B cell (primary cell): Measurements from ENCODE around the gene ZFR. TPM values are rescaled to one million over a fixed set of nuclear protein-coding genes. Genes with fewer than 3 reads are reported as not detected.

Source experiments
- ATAC-seq: fragments of 200-7000 bp; cut with Tn5 transposase; one replicate; pipeline ENCODE4 v1.10.0; 2021; ENCODE audit warnings: low read depth, mild to moderate bottlenecking, moderate number of reproducible peaks, moderate library complexity
- CTCF ChIA-PET: fragments of 350-600 bp; sonication (Branson Sonifier 250); formaldehyde crosslinking; loops from one replicate; lab custom pipeline; 2021; ENCODE audit warnings: antibody characterized with exemption, inconsistent platforms; lab: Charles Lee
- POLR2A ChIA-PET: fragments of 350-600 bp; sonication (Branson Sonifier 250); formaldehyde crosslinking; loops from one replicate; lab custom pipeline; 2021; ENCODE audit warnings: antibody characterized with exemption; lab: Charles Lee
- DNase-seq: peaks from one replicate; pipeline ENCODE4 v3.0.0; 2013
- H2AFZ ChIP-seq: 2 replicates; pipeline ENCODE4 v1.6.1; 2012; ENCODE audit warnings: mild to moderate bottlenecking, low read depth, low read length; ENCODE audit not compliant: insufficient read depth, poor library complexity, severe bottlenecking
- H3K27ac ChIP-seq, 2 donors: 1 replicate in 1 of 2; 2 replicates in 1 of 2; pipeline ENCODE4 v1.5.1; 2012 to 2013; ENCODE audit warnings: low read length in 2 of 2, mild to moderate bottlenecking in 2 of 2, moderate library complexity in 1 of 2
- H3K27me3 ChIP-seq, 4 experiments: fragments of 200-600 bp in 1 of 4; sonication (generic) in 1 of 4; replicated peaks in 1 of 4; 1 replicate in 2 of 4; 2 replicates in 2 of 4; pipeline versions ENCODE4 v1.6.1 to v1.7.0; 2013 to 2016; ENCODE audit warnings: low read length in 3 of 4, mild to moderate bottlenecking in 2 of 4, mixed read lengths in 1 of 4, moderate library complexity in 1 of 4; ENCODE audit not compliant: insufficient read depth in 4 of 4, control insufficient read depth in 3 of 4; ENCODE audit errors: control extremely low read depth in 1 of 4
- H3K36me3 ChIP-seq, 2 experiments: replicated peaks in 1 of 2; 1 replicate in 1 of 2; 2 replicates in 1 of 2; pipeline versions ENCODE4 v1.6.1 to v1.7.1; 2013; ENCODE audit warnings: low read length in 1 of 2; ENCODE audit not compliant: insufficient read depth in 2 of 2, control insufficient read depth in 1 of 2; ENCODE audit errors: control extremely low read depth in 1 of 2, extremely low read depth in 1 of 2
- H3K4me1 ChIP-seq, 2 donors: fragments of 200-600 bp in 1 of 2; sonication (generic) in 1 of 2; 1 replicate in 1 of 2; 2 replicates in 1 of 2; pipeline versions ENCODE4 v1.5.1 to v1.6.1; 2013 to 2017; ENCODE audit warnings: low read length in 2 of 2; ENCODE audit not compliant: control insufficient read depth in 2 of 2, insufficient read depth in 2 of 2
- H3K4me2 ChIP-seq: replicated peaks from 2 replicates; pipeline ENCODE3; 2012; ENCODE audit warnings: mild to moderate bottlenecking, low read depth, low read length; ENCODE audit not compliant: poor library complexity, severe bottlenecking
- H3K4me3 ChIP-seq, 5 experiments: fragments of 200-600 bp in 1 of 5; sonication (generic) in 1 of 5; 1 replicate in 3 of 5; 2 replicates in 2 of 5; pipeline versions ENCODE4 v1.5.1 to v1.7.0; 2011 to 2016; ENCODE audit warnings: low read length in 4 of 5, mild to moderate bottlenecking in 4 of 5, low read depth in 2 of 5, control low read depth in 1 of 5, moderate library complexity in 1 of 5; ENCODE audit not compliant: insufficient read depth in 1 of 5; ENCODE audit errors: control extremely low read depth in 1 of 5, extremely low read depth in 1 of 5
- H3K79me2 ChIP-seq: fragments of 200-600 bp; sonication (generic); one replicate; pipeline ENCODE4 v1.6.0; 2016; ENCODE audit warnings: low read length; ENCODE audit not compliant: control insufficient read depth, insufficient read depth
- H3K9ac ChIP-seq: fragments of 200-600 bp; sonication (generic); 2 replicates; pipeline ENCODE4 v1.6.1; 2017; ENCODE audit warnings: mild to moderate bottlenecking, low read length, moderate library complexity
- H3K9me3 ChIP-seq, 3 donors: one replicate each; pipeline versions ENCODE4 v1.6.1 to v1.7.1; 2013; ENCODE audit warnings: low read length in 2 of 3; ENCODE audit not compliant: control insufficient read depth in 2 of 3, insufficient read depth in 1 of 3; ENCODE audit errors: control extremely low read depth in 1 of 3
- H4K20me1 ChIP-seq: 2 replicates; pipeline ENCODE4 v1.6.0; 2012; ENCODE audit warnings: mild to moderate bottlenecking, low read length; ENCODE audit not compliant: insufficient read depth, control insufficient read depth, poor library complexity, severe bottlenecking
- H3K27ac Mint-ChIP-seq: one replicate; pipeline ENCODE4 v1.8.0; 2021; ENCODE audit warnings: mixed read lengths
- H3K27me3 Mint-ChIP-seq: one replicate; pipeline ENCODE4 v1.8.0; 2021; ENCODE audit warnings: mixed read lengths
- H3K4me1 Mint-ChIP-seq: one replicate; pipeline ENCODE4 v1.8.0; 2021; ENCODE audit warnings: mixed read lengths
- H3K4me3 Mint-ChIP-seq: one replicate; pipeline ENCODE4 v1.8.0; 2021; ENCODE audit warnings: mixed read lengths
- H3K9me3 Mint-ChIP-seq: one replicate; pipeline ENCODE4 v1.8.0; 2022; ENCODE audit warnings: mixed read lengths; ENCODE audit not compliant: insufficient read depth
- CTCF ChIP-seq: fragments of 200-600 bp; IDR thresholded peaks from one replicate; pipeline ENCODE4 v1.8.0; 2022; ENCODE audit warnings: antibody characterized with exemption, mild to moderate bottlenecking
- EZH2 ChIP-seq: IDR thresholded peaks from 2 replicates; pipeline ENCODE4 v1.6.1; 2012; ENCODE audit warnings: borderline replicate concordance, low read depth, mild to moderate bottlenecking, moderate library complexity, low read length; ENCODE audit not compliant: insufficient read depth, poor library complexity, severe bottlenecking
- WGBS: methylation state at CpG from one replicate; pipeline ENCODE4 v1.1.5; 2013; ENCODE audit warnings: missing lambda C conversion rate; ENCODE audit not compliant: insufficient coverage; 5-methylcytosine and 5-hydroxymethylcytosine counted together
- intact Hi-C: fragments of 100-400 bp; cut with micrococcal nuclease; formaldehyde crosslinking; loops from one replicate; pipeline ENCODE4 v1.10.0; 2022
- polyA plus RNA-seq: library from polyadenylated mRNA; depleted of rRNA; stranded (reverse); fragments of >200 nt; gene quantifications from 2 replicates; pipeline ENCODE4 v1.2.3, GENCODE V29; 2012
- total RNA-seq, 2 donors: library from RNA; stranded (reverse); fragments of 120-200 nt in 1 of 2; gene quantifications; 1 replicate in 1 of 2; 2 replicates in 1 of 2; pipeline versions ENCODE4 v1.2.3 to v1.2.4, GENCODE V29; 2013 to 2022

The ZFR gene
- total and polyA plus RNA-seq, 2 donors (not counting 1 experiment from before 2014, with no cell fraction given): 31.4 to 69.0 TPM

GRCh38 chr5:32323741-32324140, 120.8 kb downstream of the ZFR start:
- POLR2A ChIA-PET: no interaction called here
- Mint-ChIP-seq H3K27ac (no peak overlapping the region), H3K4me1 (no peaks in the 10 kb centered on the region), H3K9me3 (no peaks in the 10 kb centered on the region), H3K27me3 (no peaks in the 10 kb centered on the region), H3K4me3 (no peak overlapping the region)
- Histone ChIP-seq H3K4me2 (no peak overlapping the region), H3K4me3 (no peak overlapping the region), H3K4me1 (no peaks in the 10 kb centered on the region), H2AFZ (no peak overlapping the region), H3K9me3 (peaks cover 0 to 48% (median 20%) of the 10 kb centered on the region in 3 donors), H4K20me1 (no peaks in the 10 kb centered on the region), H3K79me2 (no peaks in the 10 kb centered on the region), H3K27me3 (no peaks in the 10 kb centered on the region), H3K27ac (no peak overlapping the region), H3K36me3 (no peaks in the 10 kb centered on the region), H3K9ac (no peak overlapping the region)
- intact Hi-C loops: no loop called here
- CTCF ChIA-PET: no interaction called here
- ATAC-seq (no peak), DNase-seq (no peak)
- no peak for TF ChIP-seq EZH2
- no peak for TF ChIP-seq CTCF
- 75% methylated on average over 5 of the region's 8 CpGs for WGBS

GRCh38 chr5:32322882-32323281, 121.7 kb downstream of the ZFR start:
- WGBS: 97% methylated on average over 10 of the region's 12 CpGs
- Mint-ChIP-seq H3K27ac (no peak overlapping the region), H3K4me1 (no peaks in the 10 kb centered on the region)

More at GRCh38 chr5:32322882-32323281, 121.7 kb downstream of the ZFR start:
- DNase-seq (no peak), ATAC-seq (no peak)
- H3K4me1 ChIP-seq: no peaks in the 10 kb centered on the region
- no peak overlapping the region for H3K4me2 ChIP-seq
- Mint-ChIP-seq H3K9me3 (no peaks in the 10 kb centered on the region), H3K27me3 (no peaks in the 10 kb centered on the region), H3K4me3 (no peak overlapping the region)
- H3K9me3 ChIP-seq: peaks cover 0 to 48% (median 20%) of the 10 kb centered on the region in 3 donors
- H3K36me3 ChIP-seq: no peaks in the 10 kb centered on the region
- H3K4me3 ChIP-seq: no peak overlapping the region
- H3K27me3 ChIP-seq: no peaks in the 10 kb centered on the region
- ChIA-PET CTCF (interaction anchor here (0.9 kb wide), 1 partner anchor 91 kb away, joined by 3 read pairs; no protein-coding TSS in a partner anchor), POLR2A (no interaction called here)
- H2AFZ ChIP-seq: no peak overlapping the region
- H3K79me2 ChIP-seq: no peaks in the 10 kb centered on the region
- H3K9ac ChIP-seq: no peak overlapping the region
- H3K27ac ChIP-seq: no peak overlapping the region
- TF ChIP-seq CTCF: no peak
- TF ChIP-seq EZH2: no peak
- intact Hi-C loops: no loop called here
- no peaks in the 10 kb centered on the region for H4K20me1 ChIP-seq
